Lower lobe of right lung (tissue), 2 donors: ENCODE data around the gene RPS27A. TPM values are rescaled to one million over a fixed set of nuclear protein-coding genes. Genes with fewer than 3 reads are reported as not detected.
A peak's percentile ranks its signal among the peaks of the same experiment; 100 is the strongest.
"Not testable (repeated sequence)": the region's sequence is repeated elsewhere in the genome, so short reads cannot be mapped to it uniquely, and the experiment has no call there.

Experiments
- ATAC-seq, 2 donors: fragments of 200-7000 bp; cut with Tn5 transposase; one replicate each; pipeline ENCODE4 v1.9.1; 2020 to 2022; ENCODE audit warnings: mild to moderate bottlenecking in 2 of 2, moderate library complexity in 2 of 2
- DNase-seq: peaks from one replicate; pipeline ENCODE4 v3.0.0-alpha.2; 2020
- H3K27ac ChIP-seq: fragments of 200-600 bp; one replicate; pipeline ENCODE4 v1.8.0; 2022
- H3K27me3 ChIP-seq: fragments of 200-600 bp; one replicate; pipeline ENCODE4 v1.8.0; 2022; ENCODE audit warnings: low read depth
- H3K36me3 ChIP-seq: fragments of 200-600 bp; one replicate; pipeline ENCODE4 v1.8.0; 2022; ENCODE audit warnings: mild to moderate bottlenecking
- H3K4me1 ChIP-seq: fragments of 200-600 bp; one replicate; pipeline ENCODE4 v1.8.0; 2022
- H3K4me3 ChIP-seq: fragments of 200-600 bp; one replicate; pipeline ENCODE4 v1.8.0; 2022; ENCODE audit warnings: mild to moderate bottlenecking
- H3K9me3 ChIP-seq: fragments of 200-600 bp; one replicate; pipeline ENCODE4 v1.8.0; 2022
- intact Hi-C: fragments of 100-400 bp; cut with DNase I; formaldehyde crosslinking; loops from one replicate; pipeline ENCODE4 v1.11.0; 2022
- total RNA-seq: library from RNA; stranded (reverse); fragmentation: NEBNext Ultra II Directional; extraction: Animal tissue kit (Norgen Biotek cat#: 25700); gene quantifications from one replicate; pipeline ENCODE4 v1.2.1, GENCODE V29; 2021
- TF ChIP-seq, protein P1 (sequence below): fragments of 200-600 bp; IDR thresholded peaks from one replicate; pipeline ENCODE4 v1.8.0; 2022; ENCODE audit warnings: antibody characterized with exemption, mild to moderate bottlenecking
- donor health status: DM: no; HTN: yes; CAD: no; lungs with severe emphysema.

RPS27A gene
- total RNA-seq, 1 donor from 2014 or later: 736 TPM

- no peaks in the 10 kb centered on the region for H3K27me3 ChIP-seq
- intact Hi-C loops: no loop called here
- TF ChIP-seq, protein P1, sequence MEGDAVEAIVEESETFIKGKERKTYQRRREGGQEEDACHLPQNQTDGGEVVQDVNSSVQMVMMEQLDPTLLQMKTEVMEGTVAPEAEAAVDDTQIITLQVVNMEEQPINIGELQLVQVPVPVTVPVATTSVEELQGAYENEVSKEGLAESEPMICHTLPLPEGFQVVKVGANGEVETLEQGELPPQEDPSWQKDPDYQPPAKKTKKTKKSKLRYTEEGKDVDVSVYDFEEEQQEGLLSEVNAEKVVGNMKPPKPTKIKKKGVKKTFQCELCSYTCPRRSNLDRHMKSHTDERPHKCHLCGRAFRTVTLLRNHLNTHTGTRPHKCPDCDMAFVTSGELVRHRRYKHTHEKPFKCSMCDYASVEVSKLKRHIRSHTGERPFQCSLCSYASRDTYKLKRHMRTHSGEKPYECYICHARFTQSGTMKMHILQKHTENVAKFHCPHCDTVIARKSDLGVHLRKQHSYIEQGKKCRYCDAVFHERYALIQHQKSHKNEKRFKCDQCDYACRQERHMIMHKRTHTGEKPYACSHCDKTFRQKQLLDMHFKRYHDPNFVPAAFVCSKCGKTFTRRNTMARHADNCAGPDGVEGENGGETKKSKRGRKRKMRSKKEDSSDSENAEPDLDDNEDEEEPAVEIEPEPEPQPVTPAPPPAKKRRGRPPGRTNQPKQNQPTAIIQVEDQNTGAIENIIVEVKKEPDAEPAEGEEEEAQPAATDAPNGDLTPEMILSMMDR: no peak
- ATAC-seq (no peak), DNase-seq (no peak)
- peaks cover 76% of the 10 kb centered on the region for H3K36me3 ChIP-seq
- H3K27ac ChIP-seq: no peak overlapping the region
- no peaks in the 10 kb centered on the region for H3K4me1 ChIP-seq
- H3K4me3 ChIP-seq: no peak overlapping the region
- no peaks in the 10 kb centered on the region for H3K9me3 ChIP-seq
Measured at GRCh38 chr2:55245411-55245810, 12.9 kb downstream of the RPS27A start.

GRCh38 chr2:55247025-55247424 lies 14.5 kb downstream of the RPS27A start:
- H3K27ac ChIP-seq: no peak overlapping the region
- H3K36me3 ChIP-seq: peaks cover 87% of the 10 kb centered on the region
- TF ChIP-seq, protein P1: no peak
- no peak for ATAC-seq
- H3K4me1 ChIP-seq: no peaks in the 10 kb centered on the region
- H3K4me3 ChIP-seq: no peak overlapping the region
- no peaks in the 10 kb centered on the region for H3K9me3 ChIP-seq
- no peak for DNase-seq
- no peaks in the 10 kb centered on the region for H3K27me3 ChIP-seq
- intact Hi-C loops: no loop called here

DNA sequence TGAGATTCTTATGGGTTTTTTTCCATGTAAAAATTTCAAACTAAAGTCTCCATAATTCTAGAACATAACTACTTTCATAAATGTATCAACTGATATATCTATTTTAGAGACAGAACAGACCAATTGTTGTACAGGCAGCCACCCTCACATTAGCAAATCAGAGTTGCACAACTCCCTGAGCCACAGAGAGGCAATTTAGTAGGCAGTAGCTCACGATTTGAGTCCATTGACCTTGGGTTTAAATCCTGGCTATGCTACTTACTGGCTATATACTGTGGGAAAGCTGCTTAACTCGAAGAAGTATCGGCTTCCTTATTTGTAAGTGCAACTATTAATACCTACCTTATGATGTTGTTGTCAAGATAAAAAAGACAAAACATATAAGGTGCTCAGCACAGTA lies 20.3 kb downstream of the RPS27A start:
- DNase-seq: no peak
- H3K9me3 ChIP-seq: no peaks in the 10 kb centered on the region
- H3K4me1 ChIP-seq: no peaks in the 10 kb centered on the region
- no peak overlapping the region for H3K27ac ChIP-seq
- peaks cover 83% of the 10 kb centered on the region for H3K36me3 ChIP-seq
- no peak overlapping the region for H3K4me3 ChIP-seq
- no peak for ATAC-seq
- TF ChIP-seq, protein P1: no peak
- intact Hi-C loops: no loop called here
- H3K27me3 ChIP-seq: no peaks in the 10 kb centered on the region

- H3K27ac ChIP-seq, H3K27me3 ChIP-seq, DNase-seq, H3K9me3 ChIP-seq, ATAC-seq, intact Hi-C loops, H3K4me3 ChIP-seq, H3K4me1 ChIP-seq: not testable (repeated sequence)
- H3K36me3 ChIP-seq: peaks cover 92% of the 10 kb centered on the region
Measured at GRCh38 chr2:55259586-55259985, 27.1 kb downstream of the RPS27A start.

- Histone ChIP-seq H3K9me3 (no peaks in the 10 kb centered on the region), H3K36me3 (peaks cover 31% of the 10 kb centered on the region), H3K27ac (peak overlapping the region; percentile 92), H3K4me1 (peaks cover 17% of the 10 kb centered on the region), H3K27me3 (no peaks in the 10 kb centered on the region), H3K4me3 (peak overlapping the region; percentile 83)
- DNase-seq (no peak), ATAC-seq (peak in 1 of 2 donors; percentile 4)
- TF ChIP-seq, protein P1: no peak
- intact Hi-C loops: no loop called here
Measured at GRCh38 chr2:55268288-55268906, 35.9 kb downstream of the RPS27A start.

GRCh38 chr2:55268907-55269644 lies 36.6 kb downstream of the RPS27A start, which contains the start of gene MTIF2:
MTIF2 (minus strand) TSS chr2:55269231; CDS start chr2:55263858, 5,373 bp downstream.
- peak; percentile 97 for DNase-seq
- peak; percentile 99 to 100 for ATAC-seq
- Histone ChIP-seq H3K4me3 (peak within 1 kb of the TSS; percentile 83), H3K27ac (peak within 1 kb of the TSS; percentile 92), H3K27me3 (no peaks in the 10 kb centered on the region), H3K4me1 (peaks cover 17% of the 10 kb centered on the region), H3K36me3 (peaks cover 24% of the 10 kb centered on the region), H3K9me3 (no peaks in the 10 kb centered on the region)
- TF ChIP-seq, protein P1: no peak
- intact Hi-C loops: no loop called here
